HepG2 (cell line): Measurements from ENCODE around the gene DHRS1. TPM values are rescaled to one million over a fixed set of nuclear protein-coding genes. Genes with fewer than 3 reads are reported as not detected.
A peak's percentile ranks its signal among the peaks of the same experiment; 100 is the strongest.

Experiments used
- ATAC-seq: fragments of 200-7000 bp; cut with Tn5 transposase; 3 replicates; pipeline ENCODE4 v1.9.1; 2020; ENCODE audit warnings: mild to moderate bottlenecking, moderate library complexity
- BruUV-seq: library from RNA; stranded (reverse); fragments of 400-500 nt; replicated peaks from 2 replicates; lab custom pipeline; 2021; lab: Mats Ljungman, UMichigan
- CTCF ChIA-PET: fragments of 300-600 bp; formaldehyde crosslinking; extraction: SDS; loops from one replicate; lab custom pipeline; 2021; ENCODE audit warnings: low total read pairs, inconsistent platforms, low intra/inter-chr PET ratio; lab: Yijun Ruan, JAX
- POLR2A ChIA-PET: fragments of 350-600 bp; sonication (Branson Sonifier 250); formaldehyde crosslinking; loops from one replicate; lab custom pipeline; 2020; ENCODE audit warnings: antibody characterized with exemption, inconsistent platforms; lab: Yijun Ruan, JAX
- DNase-seq: peaks from one replicate; pipeline ENCODE4 v3.0.0-alpha.2; 2015; ENCODE audit warnings: low spot score
- FAIRE-seq: peaks from 3 replicates; lab custom pipeline; 2011; peaks lifted over from hg19 to GRCh38; lab: Jason Lieb, UNC
- H2AFZ ChIP-seq: one replicate; pipeline ENCODE4 v1.6.1; 2011; ENCODE audit warnings: low read length, inconsistent platforms
- H3K27ac ChIP-seq: fragments of 300-600 bp; 3 replicates; pipeline ENCODE4 v1.8.0; 2011; ENCODE audit warnings: mixed run types, mild to moderate bottlenecking, mixed read lengths, low read length, inconsistent platforms; ENCODE audit not compliant: insufficient read depth; ENCODE audit errors: extremely low read length
- H3K27me3 ChIP-seq, 2 experiments: fragments of 200-600 bp in 1 of 2; 2 replicates in 1 of 2; 3 replicates in 1 of 2; pipeline versions ENCODE4 v1.6.0 to v1.8.0; 2011; ENCODE audit warnings: low read length in 2 of 2, mild to moderate bottlenecking in 2 of 2, moderate library complexity in 2 of 2, inconsistent platforms in 1 of 2; ENCODE audit not compliant: insufficient read depth in 2 of 2, control insufficient read depth in 1 of 2
- H3K36me3 ChIP-seq, 2 experiments: fragments of 200-600 bp in 1 of 2; replicated peaks in 1 of 2; 2 replicates in 1 of 2; 3 replicates in 1 of 2; pipeline versions ENCODE4 v1.5.1 to v1.8.0; 2011; ENCODE audit warnings: low read length in 2 of 2, inconsistent platforms in 1 of 2; ENCODE audit not compliant: insufficient read depth in 2 of 2, control insufficient read depth in 1 of 2
- H3K4me1 ChIP-seq: 2 replicates; pipeline ENCODE4 v1.5.1; 2012; ENCODE audit warnings: low read length, inconsistent platforms; ENCODE audit not compliant: insufficient read depth
- H3K4me2 ChIP-seq: 2 replicates; pipeline ENCODE4 v1.6.0; 2011; ENCODE audit warnings: low read depth, low read length, inconsistent platforms
- H3K4me3 ChIP-seq, 3 experiments: fragments of 200-600 bp in 1 of 3; sonication (generic), shearing (Covaris generic) in 1 of 3; replicated peaks in 1 of 3; 2 replicates each; pipeline ENCODE4 v1.5.1; 2011 to 2016; ENCODE audit warnings: low read length in 3 of 3, inconsistent platforms in 2 of 3, low read depth in 2 of 3, mild to moderate bottlenecking in 2 of 3, control low read depth in 1 of 3, mixed read lengths in 1 of 3; ENCODE audit not compliant: insufficient read depth in 1 of 3
- H3K79me2 ChIP-seq: one replicate; pipeline ENCODE4 v1.6.1; 2011; ENCODE audit warnings: low read length, inconsistent platforms; ENCODE audit not compliant: insufficient read depth
- H3K9ac ChIP-seq: 2 replicates; pipeline ENCODE4 v1.6.0; 2011; ENCODE audit warnings: mild to moderate bottlenecking, low read depth, low read length, inconsistent platforms; ENCODE audit not compliant: insufficient read depth
- H3K9me3 ChIP-seq: 2 replicates; pipeline ENCODE4 v1.5.1; 2012; ENCODE audit warnings: mild to moderate bottlenecking, low read length
- H4K20me1 ChIP-seq: 2 replicates; pipeline ENCODE4 v1.6.0; 2011; ENCODE audit warnings: inconsistent platforms, mild to moderate bottlenecking, low read length, moderate library complexity; ENCODE audit not compliant: insufficient read depth
- ATF7-NPFF ChIP-seq: sonication (generic); formaldehyde crosslinking; IDR thresholded peaks from 2 replicates; pipeline ENCODE4 v1.8.1; 2023; ENCODE audit warnings: mild to moderate bottlenecking, low read depth, missing genetic modification reagents, moderate library complexity
- CAMTA2 ChIP-seq: sonication (generic); formaldehyde crosslinking; IDR thresholded peaks from 2 replicates; pipeline ENCODE4 v1.4.0; 2020; ENCODE audit warnings: mild to moderate bottlenecking, missing genetic modification reagents, borderline replicate concordance
- FOXO1 ChIP-seq: sonication (generic); formaldehyde crosslinking; IDR thresholded peaks from 2 replicates; pipeline ENCODE4 v1.4.0; 2020; ENCODE audit warnings: missing genetic modification reagents
- HDAC2 ChIP-seq: sonication (generic); formaldehyde crosslinking; IDR thresholded peaks from 2 replicates; pipeline ENCODE4 v1.4.0; 2020; ENCODE audit warnings: missing genetic modification reagents
- KLF11 ChIP-seq: IDR thresholded peaks from 2 replicates; pipeline ENCODE4 v1.6.1; 2016; ENCODE audit warnings: missing compliant biosample characterization
- LCORL ChIP-seq, 2 experiments: fragments of 450-650 bp in 1 of 2; sonication (generic) in 1 of 2; formaldehyde crosslinking in 1 of 2; IDR thresholded peaks; 2 replicates each; pipeline versions ENCODE4 v1.5.0 to v1.6.1; 2017 to 2020; ENCODE audit warnings: antibody characterized with exemption in 1 of 2, missing genetic modification reagents in 1 of 2
- REL ChIP-seq: sonication (generic); formaldehyde crosslinking; conservative IDR thresholded peaks from 2 replicates; pipeline ENCODE4 v1.8.0; 2022; ENCODE audit warnings: mild to moderate bottlenecking, missing genetic modification reagents, moderate library complexity
- SCMH1 ChIP-seq: sonication (generic); formaldehyde crosslinking; IDR thresholded peaks from 2 replicates; pipeline ENCODE4 v1.9.0; 2021; ENCODE audit warnings: missing genetic modification reagents, mild to moderate bottlenecking, borderline replicate concordance
- SIN3A ChIP-seq: IDR thresholded peaks from 2 replicates; pipeline ENCODE4 v1.6.1; 2011; ENCODE audit warnings: low read depth, mild to moderate bottlenecking, control low read depth, low read length, borderline replicate concordance
- XBP1 ChIP-seq: sonication (generic); formaldehyde crosslinking; IDR thresholded peaks from 2 replicates; pipeline ENCODE4 v1.5.0; 2020; ENCODE audit warnings: missing genetic modification reagents
- ZMYM3 ChIP-seq: sonication (generic); formaldehyde crosslinking; IDR thresholded peaks from 2 replicates; pipeline ENCODE4 v1.5.1; 2020; ENCODE audit warnings: mild to moderate bottlenecking, missing genetic modification reagents
- ZNF143 ChIP-seq: sonication (generic); formaldehyde crosslinking; IDR thresholded peaks from 2 replicates; pipeline ENCODE4 v1.4.0; 2020; ENCODE audit warnings: missing genetic modification reagents
- ZNF253 ChIP-seq: sonication (generic); formaldehyde crosslinking; IDR thresholded peaks from 2 replicates; pipeline ENCODE4 v1.8.0; 2022; ENCODE audit warnings: mild to moderate bottlenecking, missing genetic modification reagents, borderline replicate concordance
- ZNF367 ChIP-seq: sonication (generic); formaldehyde crosslinking; IDR thresholded peaks from 2 replicates; pipeline ENCODE4 v1.4.0; 2020; ENCODE audit warnings: missing genetic modification reagents, borderline replicate concordance
- ZNF501 ChIP-seq: sonication (generic); formaldehyde crosslinking; IDR thresholded peaks from 2 replicates; pipeline ENCODE4 v1.5.1; 2020; ENCODE audit warnings: mild to moderate bottlenecking, moderate library complexity, missing genetic modification reagents
- ZNF672 ChIP-seq: sonication (generic); formaldehyde crosslinking; IDR thresholded peaks from 2 replicates; pipeline ENCODE4 v1.8.1; 2022; ENCODE audit warnings: missing genetic modification reagents
- WGBS: methylation state at CpG from one replicate; pipeline ENCODE4 v1.1.6; 2017; ENCODE audit warnings: low lambda C conversion rate; 5-methylcytosine and 5-hydroxymethylcytosine counted together
- in situ Hi-C: cut with HindIII; loops from 2 replicates; pipeline ENCODE4 v1.10.0; 2017; ENCODE audit warnings: low pct_unique_long_range_greater_than_20kb; ENCODE audit not compliant: extremely low pct_ligation_motif_present
- intact Hi-C: fragments of 100-400 bp; cut with micrococcal nuclease; formaldehyde crosslinking; loops from one replicate; pipeline ENCODE4 v1.10.0; 2022; ENCODE audit not compliant: unreplicated experiment
- polyA plus RNA-seq, 8 experiments: library from polyadenylated mRNA; depleted of rRNA in 3 of 8; stranded (reverse) in 7 of 8; unstranded in 1 of 8; fragments of >200 nt; fragmentation: Illumina TruSeq in 4 of 8; extraction: Trizol in 4 of 8; gene quantifications; 2 replicates each; pipeline versions ENCODE4 v1.2.1 to v1.2.3, GENCODE V29; 2011 to 2016; ENCODE audit warnings: low read depth in 4 of 8, missing spikeins in 1 of 8, mixed read lengths in 1 of 8; ENCODE audit not compliant: insufficient read depth in 1 of 8
- total RNA-seq, 5 experiments: library from RNA; depleted of rRNA; stranded (reverse); fragments of >200 nt; fragmentation: Illumina TruSeq; extraction: Trizol; gene quantifications; 2 replicates each; pipeline ENCODE4 v1.2.3, GENCODE V29; 2016; ENCODE audit warnings: low read depth in 1 of 5
- TF ChIP-seq, protein P1 (sequence below): sonication (generic); formaldehyde crosslinking; IDR thresholded peaks from 2 replicates; pipeline ENCODE4 v1.5.0; 2020; ENCODE audit warnings: missing genetic modification reagents
- TF ChIP-seq, protein P2 (sequence below): sonication (generic); formaldehyde crosslinking; IDR thresholded peaks from 2 replicates; pipeline ENCODE4 v1.5.0; 2020; ENCODE audit warnings: mild to moderate bottlenecking, missing genetic modification reagents

Gene DHRS1
- total and polyA plus RNA-seq, 2 of the 13 experiments (the other 11 are each of a cell fraction or from before 2014, with no cell fraction given), result 49.8 to 60.8 TPM

DNA sequence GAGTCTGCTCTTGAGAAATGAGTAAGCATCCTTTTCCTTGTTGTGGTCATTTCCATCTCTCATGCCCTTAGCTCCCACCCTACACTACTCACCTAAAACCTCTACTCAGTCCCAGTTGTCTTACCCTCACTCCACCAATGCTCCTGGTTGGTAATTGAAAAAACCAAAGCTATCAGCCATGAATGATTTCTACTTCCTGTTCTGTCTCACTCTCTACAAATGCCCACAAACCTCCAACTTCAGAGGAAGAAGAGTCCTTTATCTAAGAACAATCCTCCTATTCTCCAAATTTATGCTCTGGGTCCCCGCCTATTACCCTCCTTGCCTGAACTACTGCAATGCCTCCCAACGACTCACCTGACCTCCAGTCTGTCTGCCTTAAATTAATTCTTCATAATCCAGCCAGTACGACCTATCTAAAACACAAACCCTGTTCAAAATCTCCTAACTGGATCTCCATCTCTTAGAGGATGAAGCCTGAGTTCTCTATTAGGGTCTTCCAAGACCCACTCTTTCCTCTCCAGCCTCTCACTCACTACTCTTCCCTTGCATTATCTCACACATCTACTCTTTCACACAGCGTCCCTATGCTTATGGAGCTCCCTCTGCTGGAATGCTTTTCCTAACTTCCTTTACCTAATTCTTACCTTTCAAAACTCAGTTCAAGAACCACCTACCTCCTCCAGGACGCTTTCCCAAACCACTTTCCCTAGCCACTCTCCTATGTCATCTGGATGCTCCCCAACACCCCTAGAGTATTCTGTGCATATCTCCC, 2.2 kb downstream of the DHRS1 start (continued):
- TF ChIP-seq ZNF672 (CRISPR knock-in tag), result no peak
- no peak for TF ChIP-seq SCMH1 (CRISPR knock-in tag)
- TF ChIP-seq HDAC2, result peak; percentile 75
- no peak for TF ChIP-seq KLF11 (CRISPR knock-in tag)
- TF ChIP-seq, protein P1, sequence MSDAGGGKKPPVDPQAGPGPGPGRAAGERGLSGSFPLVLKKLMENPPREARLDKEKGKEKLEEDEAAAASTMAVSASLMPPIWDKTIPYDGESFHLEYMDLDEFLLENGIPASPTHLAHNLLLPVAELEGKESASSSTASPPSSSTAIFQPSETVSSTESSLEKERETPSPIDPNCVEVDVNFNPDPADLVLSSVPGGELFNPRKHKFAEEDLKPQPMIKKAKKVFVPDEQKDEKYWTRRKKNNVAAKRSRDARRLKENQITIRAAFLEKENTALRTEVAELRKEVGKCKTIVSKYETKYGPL (CRISPR knock-in tag), result no peak
- no peak for TF ChIP-seq REL (CRISPR knock-in tag)
- no peak for TF ChIP-seq XBP1 (CRISPR knock-in tag)
- TF ChIP-seq CAMTA2 (CRISPR knock-in tag), result no peak
- no peak for TF ChIP-seq ZNF253 (CRISPR knock-in tag)
- TF ChIP-seq ZNF143 (CRISPR knock-in tag), result no peak

DNA sequence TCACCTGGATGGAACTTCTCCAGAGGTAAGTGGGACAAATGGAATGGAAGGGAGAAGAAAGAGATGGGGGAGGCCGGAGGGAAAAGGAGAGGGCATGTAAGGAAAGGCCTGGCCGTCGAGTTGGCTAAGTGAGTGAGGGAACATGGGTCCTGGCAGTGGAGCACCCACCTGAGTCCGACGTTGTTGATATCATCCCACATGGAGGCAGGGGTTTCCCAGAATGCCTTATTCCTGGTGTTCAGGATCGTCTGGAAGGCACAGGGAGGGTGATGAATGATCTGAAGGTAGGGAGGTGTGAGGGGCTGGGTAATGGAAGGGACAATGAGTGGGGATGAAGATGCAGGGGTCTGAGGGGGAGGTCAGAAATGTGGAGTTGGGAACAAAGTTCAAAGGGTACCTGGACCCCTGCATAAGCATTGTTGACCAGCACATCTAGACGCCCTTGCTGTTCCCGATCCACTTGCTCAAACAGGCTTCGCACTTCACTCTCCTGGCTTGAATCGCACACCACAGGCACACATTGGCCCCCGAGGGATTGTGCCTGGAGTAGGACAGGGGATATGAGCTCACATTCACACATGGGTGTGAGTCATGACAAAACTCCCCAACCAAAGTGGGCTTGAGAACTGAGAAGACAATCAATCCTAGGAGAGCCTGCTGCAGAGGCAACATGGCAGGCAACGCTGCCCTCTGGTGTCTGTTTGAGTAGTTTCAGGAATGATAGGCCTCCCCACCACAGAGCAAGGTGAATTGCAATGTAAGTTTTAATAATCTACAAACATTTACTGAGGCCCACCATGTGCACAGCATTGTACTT, 3.0 kb downstream of the DHRS1 start:
- in situ Hi-C loops, result loop anchor here (5.0 kb wide), 1 partner anchor 54 kb away; the partner anchor contains the start of gene TINF2
- Histone ChIP-seq H3K9ac (no peak overlapping the region), H3K4me3 (no peak overlapping the region; a peak in 1 of 6 replicates), H4K20me1 (0 out of 2 replicates have a peak, but pooled peaks cover 4% of the 10 kb centered on the region), H3K9me3 (no peaks in the 10 kb centered on the region), H2AFZ (no peak overlapping the region), H3K79me2 (peaks cover 35% of the 10 kb centered on the region), H3K27me3 (no peaks in the 10 kb centered on the region; a peak in 1 of 5 replicates), H3K4me1 (peaks cover 47% of the 10 kb centered on the region), H3K36me3 (peaks cover 29 to 48% of the 10 kb centered on the region in 2 experiments), H3K27ac (peak overlapping the region; percentile 2), H3K4me2 (peak overlapping the region; percentile 34)
- no TSS peak for BruUV-seq
- POLR2A ChIA-PET, result interaction anchor here (0.8 to 24.7 kb wide), 11 partner anchors 14 to 182 kb away, joined by 3 to 850 read pairs (median 13); partner anchors contain the start of genes CHMP4A, CIDEB, DCAF11 and EMC9
- DNase-seq (peak; percentile 90), FAIRE-seq (peak; percentile 78), ATAC-seq (peak; percentile 59)
- intact Hi-C loops, result loop anchor here (1.0 to 10.0 kb wide), 7 partner anchors 25 to 992 kb away; partner anchors contain the start of genes BCL2L2, MDP1, PPP1R3E and RABGGTA
- WGBS, result 79% methylated on average over 12 of the region's 12 CpGs
- CTCF ChIA-PET, result interaction anchor here (1.0 to 5.7 kb wide), 13 partner anchors 9 to 283 kb away, joined by 3 to 217 read pairs (median 9); partner anchors contain the start of genes CHMP4A, CIDEB, LTB4R2 and MDP1
- no peak for TF ChIP-seq SIN3A
- no peak for TF ChIP-seq ZNF367 (CRISPR knock-in tag)
- TF ChIP-seq, protein P2, sequence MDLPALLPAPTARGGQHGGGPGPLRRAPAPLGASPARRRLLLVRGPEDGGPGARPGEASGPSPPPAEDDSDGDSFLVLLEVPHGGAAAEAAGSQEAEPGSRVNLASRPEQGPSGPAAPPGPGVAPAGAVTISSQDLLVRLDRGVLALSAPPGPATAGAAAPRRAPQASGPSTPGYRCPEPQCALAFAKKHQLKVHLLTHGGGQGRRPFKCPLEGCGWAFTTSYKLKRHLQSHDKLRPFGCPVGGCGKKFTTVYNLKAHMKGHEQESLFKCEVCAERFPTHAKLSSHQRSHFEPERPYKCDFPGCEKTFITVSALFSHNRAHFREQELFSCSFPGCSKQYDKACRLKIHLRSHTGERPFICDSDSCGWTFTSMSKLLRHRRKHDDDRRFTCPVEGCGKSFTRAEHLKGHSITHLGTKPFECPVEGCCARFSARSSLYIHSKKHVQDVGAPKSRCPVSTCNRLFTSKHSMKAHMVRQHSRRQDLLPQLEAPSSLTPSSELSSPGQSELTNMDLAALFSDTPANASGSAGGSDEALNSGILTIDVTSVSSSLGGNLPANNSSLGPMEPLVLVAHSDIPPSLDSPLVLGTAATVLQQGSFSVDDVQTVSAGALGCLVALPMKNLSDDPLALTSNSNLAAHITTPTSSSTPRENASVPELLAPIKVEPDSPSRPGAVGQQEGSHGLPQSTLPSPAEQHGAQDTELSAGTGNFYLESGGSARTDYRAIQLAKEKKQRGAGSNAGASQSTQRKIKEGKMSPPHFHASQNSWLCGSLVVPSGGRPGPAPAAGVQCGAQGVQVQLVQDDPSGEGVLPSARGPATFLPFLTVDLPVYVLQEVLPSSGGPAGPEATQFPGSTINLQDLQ (CRISPR knock-in tag), result no peak
- TF ChIP-seq ZNF501 (CRISPR knock-in tag), result peak; percentile 80
- peak; percentile 66; the same call in 1 of the 2 replicates for TF ChIP-seq ZMYM3 (CRISPR knock-in tag)
- peak; percentile 46; the same call in 1 of the 2 replicates for TF ChIP-seq FOXO1 (CRISPR knock-in tag)
- peak; percentile 74; the same call in 1 of the 2 replicates for TF ChIP-seq ATF7-NPFF (CRISPR knock-in tag)
- no peak for TF ChIP-seq LCORL (IDR thresholded peaks at IDR 0.05)
- TF ChIP-seq LCORL (CRISPR knock-in tag; IDR thresholded peaks at IDR 0.05), result peak; percentile 49; the same call in 1 of the 2 replicates
